HepG2 (cell line): ENCODE data around the gene CBX6. TPM values are rescaled to one million over a fixed set of nuclear protein-coding genes. Genes with fewer than 3 reads are reported as not detected.

Experiments used
- ATF6 ChIP-seq: sonication (generic); formaldehyde crosslinking; conservative IDR thresholded peaks from 2 replicates; pipeline ENCODE4 v1.4.0; 2020; ENCODE audit warnings: missing genetic modification reagents
- CHD2 ChIP-seq: IDR thresholded peaks from 2 replicates; pipeline ENCODE4 v1.6.1; 2011; ENCODE audit warnings: low read depth, low read length, improper control_type of control experiment
- CTCF ChIP-seq: sonication (generic); formaldehyde crosslinking; IDR thresholded peaks from 2 replicates; pipeline ENCODE4 v1.5.0; 2020; ENCODE audit warnings: mild to moderate bottlenecking, missing genetic modification reagents, moderate library complexity
- MED13 ChIP-seq: sonication (generic); formaldehyde crosslinking; IDR thresholded peaks from 2 replicates; pipeline ENCODE4 v1.5.0; 2020; ENCODE audit warnings: missing genetic modification reagents
- MEIS2 ChIP-seq: sonication (generic); formaldehyde crosslinking; IDR thresholded peaks from 2 replicates; pipeline ENCODE4 v1.9.0; 2021; ENCODE audit warnings: mild to moderate bottlenecking, missing genetic modification reagents
- POGZ ChIP-seq: sonication (generic); formaldehyde crosslinking; IDR thresholded peaks from 2 replicates; pipeline ENCODE4 v1.4.0; 2020; ENCODE audit warnings: mild to moderate bottlenecking, missing genetic modification reagents
- SALL2 ChIP-seq: sonication (generic); formaldehyde crosslinking; IDR thresholded peaks from 2 replicates; pipeline ENCODE4 v1.8.1; 2023; ENCODE audit warnings: mild to moderate bottlenecking, missing genetic modification reagents, inconsistent platforms
- SIN3B ChIP-seq: fragments of 150-350 bp; IDR thresholded peaks from 2 replicates; pipeline ENCODE4 v1.6.1; 2014; ENCODE audit warnings: low read length
- SUZ12 ChIP-seq: fragments of 150-350 bp; IDR thresholded peaks from 2 replicates; pipeline ENCODE4 v1.6.1; 2014; ENCODE audit warnings: low read depth, low read length
- THRA ChIP-seq: sonication (generic); formaldehyde crosslinking; IDR thresholded peaks from 2 replicates; pipeline ENCODE4 v1.4.0; 2020; ENCODE audit warnings: missing genetic modification reagents, borderline replicate concordance
- XBP1 ChIP-seq: sonication (generic); formaldehyde crosslinking; IDR thresholded peaks from 2 replicates; pipeline ENCODE4 v1.5.0; 2020; ENCODE audit warnings: missing genetic modification reagents
- ZBTB8A ChIP-seq: sonication (generic); formaldehyde crosslinking; IDR thresholded peaks from 2 replicates; pipeline ENCODE4 v1.4.0; 2020; ENCODE audit warnings: mild to moderate bottlenecking, low read depth, missing genetic modification reagents, borderline replicate concordance
- ZNF101 ChIP-seq: sonication (generic); formaldehyde crosslinking; IDR thresholded peaks from 2 replicates; pipeline ENCODE4 v1.4.0; 2020; ENCODE audit warnings: mild to moderate bottlenecking, low read depth, missing genetic modification reagents, borderline replicate concordance
- ZNF20 ChIP-seq: sonication (generic); formaldehyde crosslinking; IDR thresholded peaks from 2 replicates; pipeline ENCODE4 v1.4.0; 2020; ENCODE audit warnings: mild to moderate bottlenecking, moderate library complexity, missing genetic modification reagents
- ZNF224 ChIP-seq: sonication (generic); formaldehyde crosslinking; IDR thresholded peaks from 2 replicates; pipeline ENCODE4 v1.5.0; 2020; ENCODE audit warnings: mild to moderate bottlenecking, missing genetic modification reagents
- ZNF326 ChIP-seq: sonication (generic); formaldehyde crosslinking; IDR thresholded peaks from 2 replicates; pipeline ENCODE4 v1.4.0; 2020; ENCODE audit warnings: missing genetic modification reagents, borderline replicate concordance
- ZNF484 ChIP-seq: sonication (generic); formaldehyde crosslinking; IDR thresholded peaks from 2 replicates; pipeline ENCODE4 v1.5.1; 2020; ENCODE audit warnings: mild to moderate bottlenecking, low read depth, missing genetic modification reagents, borderline replicate concordance
- ZNF576 ChIP-seq: sonication (generic); formaldehyde crosslinking; IDR thresholded peaks from 2 replicates; pipeline ENCODE4 v1.4.0; 2020; ENCODE audit warnings: mild to moderate bottlenecking, missing genetic modification reagents
- ZNF605 ChIP-seq: sonication (generic); formaldehyde crosslinking; IDR thresholded peaks from 2 replicates; pipeline ENCODE4 v1.8.0; 2022; ENCODE audit warnings: mild to moderate bottlenecking, missing genetic modification reagents
- ZNF768 ChIP-seq: sonication (generic); formaldehyde crosslinking; IDR thresholded peaks from 2 replicates; pipeline ENCODE4 v1.4.0; 2020; ENCODE audit warnings: missing genetic modification reagents
- ZNF878 ChIP-seq: sonication (generic); formaldehyde crosslinking; IDR thresholded peaks from 2 replicates; pipeline ENCODE4 v1.8.1; 2023; ENCODE audit warnings: mild to moderate bottlenecking, missing genetic modification reagents, moderate library complexity
- polyA plus RNA-seq, 8 experiments: library from polyadenylated mRNA; depleted of rRNA in 3 of 8; stranded (reverse) in 7 of 8; unstranded in 1 of 8; fragments of >200 nt; fragmentation: Illumina TruSeq in 4 of 8; extraction: Trizol in 4 of 8; gene quantifications; 2 replicates each; pipeline versions ENCODE4 v1.2.1 to v1.2.3, GENCODE V29; 2011 to 2016; ENCODE audit warnings: low read depth in 4 of 8, missing spikeins in 1 of 8, mixed read lengths in 1 of 8; ENCODE audit not compliant: insufficient read depth in 1 of 8
- total RNA-seq, 5 experiments: library from RNA; depleted of rRNA; stranded (reverse); fragments of >200 nt; fragmentation: Illumina TruSeq; extraction: Trizol; gene quantifications; 2 replicates each; pipeline ENCODE4 v1.2.3, GENCODE V29; 2016; ENCODE audit warnings: low read depth in 1 of 5

Gene CBX6
- total and polyA plus RNA-seq, 2 of the 13 experiments (the other 11 are each of a cell fraction or from before 2014, with no cell fraction given) = 1.7 to 6.5 TPM

- TF ChIP-seq ATF6 (CRISPR knock-in tag) (no peak), ZNF768 (no peak), XBP1 (CRISPR knock-in tag) (no peak), CTCF (CRISPR knock-in tag) (no peak), MED13 (CRISPR knock-in tag) (no peak), MEIS2 (no peak), SIN3B (no peak), ZNF20 (CRISPR knock-in tag) (no peak), ZNF224 (CRISPR knock-in tag) (no peak), SALL2 (no peak), ZNF101 (CRISPR knock-in tag) (no peak), ZNF605 (no peak), SUZ12 (no peak), THRA (CRISPR knock-in tag) (no peak), ZNF326 (no peak), ZBTB8A (CRISPR knock-in tag) (no peak), POGZ (0 out of 2 replicates have a peak, but pooled peaks have one; percentile 14), ZNF576 (CRISPR knock-in tag) (0 out of 2 replicates have a peak, but pooled peaks have one; percentile 72), CHD2 (no peak), ZNF878 (no peak), ZNF484 (CRISPR knock-in tag) (no peak)
- TF ChIP-seq, all 625 proteins: peak for 6
Observed at GRCh38 chr22:38859581-38860282, 12.3 kb downstream of the CBX6 start (continued).
